Tibial nerve (tissue), 4 donors: ENCODE results near the gene AKT1. TPM values are rescaled to one million over a fixed set of nuclear protein-coding genes. Genes with fewer than 3 reads are reported as not detected.

Experiments
- DNase-seq, 2 donors: peaks; one replicate each; pipeline ENCODE4 v3.0.0-alpha.2; 2019; ENCODE audit warnings: low spot score in 2 of 2
- H3K27ac ChIP-seq, 4 donors: fragments of 200-600 bp; sonication (generic) in 3 of 4; one replicate each; pipeline ENCODE4 v1.5.1; 2017 to 2019; ENCODE audit warnings: mild to moderate bottlenecking in 1 of 4
- H3K27me3 ChIP-seq, 2 donors: fragments of 200-600 bp; sonication (generic) in 1 of 2; one replicate each; pipeline versions ENCODE4 v1.5.1 to v1.6.0; 2017 to 2019
- H3K36me3 ChIP-seq, 3 donors: fragments of 200-600 bp; sonication (generic); one replicate each; pipeline ENCODE4 v1.5.1; 2018 to 2019
- H3K4me1 ChIP-seq, 4 donors: fragments of 200-600 bp; sonication (generic) in 3 of 4; one replicate each; pipeline ENCODE4 v1.5.1; 2017 to 2019
- H3K4me3 ChIP-seq, 4 donors: fragments of 200-600 bp; sonication (generic) in 3 of 4; one replicate each; pipeline ENCODE4 v1.5.1; 2017 to 2019; ENCODE audit warnings: mild to moderate bottlenecking in 1 of 4, moderate library complexity in 1 of 4
- H3K9me3 ChIP-seq, 4 donors: fragments of 200-600 bp; sonication (generic) in 3 of 4; one replicate each; pipeline ENCODE4 v1.5.1; 2017 to 2019
- EP300 ChIP-seq, 2 donors: sonication (generic); formaldehyde crosslinking; IDR thresholded peaks; one replicate each; pipeline ENCODE4 v1.6.1; 2017; ENCODE audit warnings: antibody characterized with exemption in 2 of 2, mild to moderate bottlenecking in 1 of 2
- POLR2A ChIP-seq, 2 donors: fragments of 450-650 bp; IDR thresholded peaks; one replicate each; pipeline ENCODE4 v1.6.1; 2017; ENCODE audit warnings: antibody characterized with exemption in 2 of 2, mild to moderate bottlenecking in 2 of 2, moderate library complexity in 2 of 2
- WGBS, 2 donors: methylation state at CpG; one replicate each; pipeline ENCODE4 v1.1.5; 2018; 5-methylcytosine and 5-hydroxymethylcytosine counted together
- total RNA-seq, 4 donors: library from RNA; depleted of rRNA; stranded (reverse); fragments of >200 nt; gene quantifications; one replicate each; pipeline ENCODE4 v1.1.0, GENCODE V29; 2016
- TF ChIP-seq, protein P1 (sequence below), 5 experiments: fragments of 200-600 bp in 3 of 5; fragments of 450-650 bp in 2 of 5; sonication (generic) in 3 of 5; IDR thresholded peaks; one replicate each; pipeline ENCODE4 v1.5.1; 2016 to 2019; ENCODE audit warnings: antibody characterized with exemption in 5 of 5, mild to moderate bottlenecking in 3 of 5, moderate library complexity in 2 of 5

AKT1 gene
- total RNA-seq, 4 donors from 2014 or later: 130 to 199 (median 144) TPM

- no peak for DNase-seq
- Histone ChIP-seq H3K27me3 (no peaks in the 10 kb centered on the region), H3K9me3 (no peaks in the 10 kb centered on the region), H3K4me3 (peak overlapping the region in 1 of 4 donors; percentile 3), H3K36me3 (peaks cover 0 to 47% (median 7%) of the 10 kb centered on the region in 3 donors), H3K27ac (peak overlapping the region; percentile 13 to 84 (median 65)), H3K4me1 (peaks cover 0 to 98% (median 36%) of the 10 kb centered on the region in 4 donors)
- 70 to 78% methylated on average over 23 to 26 of the region's 30 CpGs for WGBS, 2 donors
- TF ChIP-seq, protein P1, sequence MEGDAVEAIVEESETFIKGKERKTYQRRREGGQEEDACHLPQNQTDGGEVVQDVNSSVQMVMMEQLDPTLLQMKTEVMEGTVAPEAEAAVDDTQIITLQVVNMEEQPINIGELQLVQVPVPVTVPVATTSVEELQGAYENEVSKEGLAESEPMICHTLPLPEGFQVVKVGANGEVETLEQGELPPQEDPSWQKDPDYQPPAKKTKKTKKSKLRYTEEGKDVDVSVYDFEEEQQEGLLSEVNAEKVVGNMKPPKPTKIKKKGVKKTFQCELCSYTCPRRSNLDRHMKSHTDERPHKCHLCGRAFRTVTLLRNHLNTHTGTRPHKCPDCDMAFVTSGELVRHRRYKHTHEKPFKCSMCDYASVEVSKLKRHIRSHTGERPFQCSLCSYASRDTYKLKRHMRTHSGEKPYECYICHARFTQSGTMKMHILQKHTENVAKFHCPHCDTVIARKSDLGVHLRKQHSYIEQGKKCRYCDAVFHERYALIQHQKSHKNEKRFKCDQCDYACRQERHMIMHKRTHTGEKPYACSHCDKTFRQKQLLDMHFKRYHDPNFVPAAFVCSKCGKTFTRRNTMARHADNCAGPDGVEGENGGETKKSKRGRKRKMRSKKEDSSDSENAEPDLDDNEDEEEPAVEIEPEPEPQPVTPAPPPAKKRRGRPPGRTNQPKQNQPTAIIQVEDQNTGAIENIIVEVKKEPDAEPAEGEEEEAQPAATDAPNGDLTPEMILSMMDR (IDR thresholded peaks at IDR 0.05): no peak
- TF ChIP-seq EP300 (IDR thresholded peaks at IDR 0.05): no peak
- no peak for TF ChIP-seq POLR2A (IDR thresholded peaks at IDR 0.05)
Measured at GRCh38 chr14:104786726-104787675, 8.5 kb downstream of the AKT1 start.

DNA sequence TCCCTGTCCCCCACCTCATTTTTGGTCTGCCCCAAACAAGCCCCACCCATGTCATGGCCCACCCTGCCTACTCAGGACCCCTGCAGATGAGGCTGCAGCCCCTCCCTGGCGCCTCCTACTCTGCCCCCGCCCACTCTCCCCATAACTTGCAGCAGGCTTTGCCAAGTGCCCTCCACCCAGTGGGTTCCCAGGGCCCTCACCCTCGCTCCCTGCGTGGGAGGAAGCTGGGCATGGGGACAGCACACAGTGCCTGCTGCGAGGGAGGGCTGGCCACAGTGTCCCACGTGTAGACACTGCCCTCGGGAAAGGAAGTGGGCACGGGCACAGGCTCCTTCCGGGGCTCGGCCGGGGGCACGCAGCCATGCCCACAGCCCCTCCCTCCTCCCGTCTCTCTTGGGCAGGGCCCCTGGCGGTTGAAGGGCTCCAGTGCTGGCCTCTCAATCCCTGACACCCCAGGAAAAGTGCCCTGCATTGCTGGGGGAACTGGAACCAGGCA lies 9.4 kb downstream of the AKT1 start:
- Histone ChIP-seq H3K27ac (peak overlapping the region in 3 of 4 donors; percentile 50 to 84 (median 80)), H3K9me3 (no peaks in the 10 kb centered on the region), H3K27me3 (no peaks in the 10 kb centered on the region), H3K4me1 (peaks cover 0 to 94% (median 35%) of the 10 kb centered on the region in 4 donors), H3K36me3 (peaks cover 0 to 47% (median 6%) of the 10 kb centered on the region in 3 donors), H3K4me3 (no peak overlapping the region)
- TF ChIP-seq EP300 (IDR thresholded peaks at IDR 0.05) (peak in 1 of 2 donors; percentile 47), POLR2A (IDR thresholded peaks at IDR 0.05) (no peak)
- TF ChIP-seq, protein P1 (IDR thresholded peaks at IDR 0.05): peak in 4 of 5 experiments; percentile 7 to 48 (median 19)
- WGBS, 2 donors: 41 to 70% methylated on average over 2 to 10 of the region's 14 CpGs
- no peak for DNase-seq

DNA sequence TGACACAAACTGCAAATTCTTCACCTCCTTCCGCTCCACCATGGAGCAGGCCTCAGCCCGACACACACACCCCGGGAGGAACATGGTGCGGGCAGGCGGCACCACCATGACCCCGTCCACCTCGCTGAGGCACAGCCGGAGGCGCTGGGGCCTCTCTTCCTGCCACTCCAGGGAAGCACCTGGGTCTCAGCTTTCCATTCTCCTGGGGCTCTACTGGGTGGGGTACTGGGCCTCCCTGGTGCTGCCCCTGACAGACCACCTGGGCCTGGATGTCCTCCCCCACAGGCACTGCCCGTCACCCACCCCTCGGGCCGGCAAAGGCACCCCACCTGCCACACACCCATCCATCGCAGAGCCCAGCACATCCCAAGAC lies 9.9 kb downstream of the AKT1 start:
- H3K4me3 ChIP-seq: no peak overlapping the region
- no peaks in the 10 kb centered on the region for H3K9me3 ChIP-seq
- H3K27me3 ChIP-seq: no peaks in the 10 kb centered on the region
- WGBS, 2 donors: 66 to 74% methylated on average over 10 to 13 of the region's 13 CpGs
- DNase-seq: no peak
- peak overlapping the region in 3 of 4 donors; percentile 50 to 80 (median 72) for H3K27ac ChIP-seq
- peaks cover 0 to 47% (median 2%) of the 10 kb centered on the region in 3 donors for H3K36me3 ChIP-seq
- TF ChIP-seq, protein P1 (IDR thresholded peaks at IDR 0.05): no peak
- no peak for TF ChIP-seq POLR2A (IDR thresholded peaks at IDR 0.05)
- no peak for TF ChIP-seq EP300 (IDR thresholded peaks at IDR 0.05)
- H3K4me1 ChIP-seq: peaks cover 0 to 91% (median 35%) of the 10 kb centered on the region in 4 donors

DNA sequence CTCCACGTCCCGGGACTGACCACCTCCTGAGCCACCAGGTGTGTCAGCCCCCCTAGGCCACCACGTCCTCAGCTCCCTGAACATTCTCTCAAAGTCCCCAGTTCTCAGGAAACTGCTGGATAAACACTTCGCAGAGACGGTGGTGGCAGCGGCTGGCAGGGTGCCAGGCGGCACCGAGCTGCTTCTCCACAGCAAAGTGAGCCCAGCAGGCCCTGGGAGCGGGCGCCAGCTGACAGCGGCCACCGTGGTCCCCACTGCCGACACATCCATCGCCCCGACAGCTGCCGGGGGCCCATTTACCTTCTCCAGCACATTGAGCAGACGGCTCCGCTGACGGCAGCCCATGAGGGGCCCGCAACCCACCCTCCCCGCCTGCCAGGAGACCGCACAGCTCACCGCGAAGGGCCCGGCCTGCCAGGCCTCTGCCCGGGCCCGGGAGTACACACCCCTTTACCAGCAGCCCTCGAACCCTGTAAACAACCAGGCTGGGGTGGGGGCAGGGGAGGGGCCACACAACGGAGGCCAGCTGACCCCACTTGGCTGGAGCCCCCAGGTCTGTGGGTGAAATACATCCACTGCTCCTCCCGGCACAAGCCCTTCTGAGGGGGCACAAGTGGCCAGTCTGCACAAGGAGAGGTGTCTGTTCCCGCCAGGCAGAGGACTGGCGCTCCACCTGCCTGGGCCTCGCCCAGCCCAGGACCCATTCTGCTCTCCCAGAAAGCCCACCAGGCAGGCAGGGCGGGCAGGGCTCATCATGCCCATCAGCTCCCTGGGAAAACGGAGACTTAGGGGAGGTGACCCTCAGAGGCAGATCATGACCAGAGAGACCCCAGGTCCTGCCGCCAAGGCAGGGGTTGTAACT lies 10.5 kb downstream of the AKT1 start:
- Histone ChIP-seq H3K9me3 (no peaks in the 10 kb centered on the region), H3K27ac (peak overlapping the region in 3 of 4 donors; percentile 50 to 80 (median 72)), H3K36me3 (peaks cover 0 to 47% (median 0%) of the 10 kb centered on the region in 3 donors), H3K4me1 (peaks cover 0 to 85% (median 35%) of the 10 kb centered on the region in 4 donors), H3K4me3 (no peak overlapping the region), H3K27me3 (no peaks in the 10 kb centered on the region)
- no peak for TF ChIP-seq EP300 (IDR thresholded peaks at IDR 0.05)
- TF ChIP-seq POLR2A (IDR thresholded peaks at IDR 0.05): no peak
- TF ChIP-seq, protein P1 (IDR thresholded peaks at IDR 0.05): no peak
- 62 to 73% methylated on average over 26 to 33 of the region's 36 CpGs for WGBS, 2 donors
- DNase-seq: no peak
